Gastrocnemius medialis (tissue), 4 donors: ENCODE results near the gene TTYH3. TPM values are rescaled to one million over a fixed set of nuclear protein-coding genes. Genes with fewer than 3 reads are reported as not detected.

Experiments used
- ATAC-seq, 2 donors: fragments of 150-250 bp; one replicate each; pipeline ENCODE4 v1.9.1; 2016
- DNase-seq, 2 donors: peaks; one replicate each; pipeline ENCODE4 v3.0.0-alpha.2; 2019
- H3K27ac ChIP-seq, 4 donors: fragments of 200-600 bp; sonication (generic); 1 replicate in 1 of 4; 2 replicates in 3 of 4; pipeline ENCODE4 v1.5.1; 2016 to 2018; ENCODE audit warnings: mild to moderate bottlenecking in 2 of 4, moderate library complexity in 1 of 4
- H3K27me3 ChIP-seq, 3 donors: fragments of 200-600 bp; sonication (generic) in 2 of 3; 1 replicate in 1 of 3; 2 replicates in 2 of 3; pipeline versions ENCODE4 v1.5.1 to v1.6.0; 2016 to 2019; ENCODE audit warnings: mild to moderate bottlenecking in 1 of 3, moderate library complexity in 1 of 3
- H3K36me3 ChIP-seq, 2 donors: fragments of 200-600 bp; sonication (generic) in 1 of 2; one replicate each; pipeline ENCODE4 v1.5.1; 2017 to 2018
- H3K4me1 ChIP-seq, 2 donors: fragments of 200-600 bp; sonication (generic) in 1 of 2; one replicate each; pipeline ENCODE4 v1.5.1; 2016 to 2017; ENCODE audit warnings: mild to moderate bottlenecking in 2 of 2
- H3K4me3 ChIP-seq, 4 donors: fragments of 200-600 bp; sonication (generic) in 3 of 4; 1 replicate in 1 of 4; 2 replicates in 3 of 4; pipeline ENCODE4 v1.5.1; 2016 to 2019; ENCODE audit warnings: mild to moderate bottlenecking in 2 of 4
- H3K9me3 ChIP-seq, 3 donors: fragments of 200-600 bp; sonication (generic) in 2 of 3; 1 replicate in 1 of 3; 2 replicates in 2 of 3; pipeline ENCODE4 v1.5.1; 2016 to 2019
- POLR2A ChIP-seq, 2 donors: fragments of 450-650 bp; IDR thresholded peaks; one replicate each; pipeline ENCODE4 v1.6.1; 2017; ENCODE audit warnings: antibody characterized with exemption in 2 of 2, mild to moderate bottlenecking in 2 of 2, moderate library complexity in 2 of 2
- in situ Hi-C, 4 donors: fragments of 200-750 bp; cut with MboI; loops; one replicate each; pipeline versions ENCODE4 v1.15.0 to v1.8.0; 2017; ENCODE audit warnings: low sequenced_read_pairs in 4 of 4
- intact Hi-C: fragments of 100-400 bp; cut with DNase I; formaldehyde crosslinking; loops from one replicate; pipeline ENCODE4 v1.15.1; 2023; ENCODE audit warnings: low total_unique reads
- total RNA-seq, 4 donors: library from RNA; depleted of rRNA; stranded (reverse); fragments of >200 nt; gene quantifications; one replicate each; pipeline versions ENCODE4 v1.1.0 to v1.2.3, GENCODE V29; 2016
- TF ChIP-seq, protein P1 (sequence below), 5 experiments: fragments of 450-650 bp in 3 of 5; fragments of 200-600 bp in 2 of 5; sonication (generic) in 2 of 5; IDR thresholded peaks in 4 of 5; conservative IDR thresholded peaks in 1 of 5; 1 replicate in 4 of 5; 2 replicates in 1 of 5; pipeline ENCODE4 v1.5.1; 2016 to 2019; ENCODE audit warnings: antibody characterized with exemption in 5 of 5, mild to moderate bottlenecking in 3 of 5, moderate library complexity in 3 of 5

TTYH3 gene
- total RNA-seq, 4 donors from 2014 or later: 2.9 to 14.8 (median 5.2) TPM

DNA sequence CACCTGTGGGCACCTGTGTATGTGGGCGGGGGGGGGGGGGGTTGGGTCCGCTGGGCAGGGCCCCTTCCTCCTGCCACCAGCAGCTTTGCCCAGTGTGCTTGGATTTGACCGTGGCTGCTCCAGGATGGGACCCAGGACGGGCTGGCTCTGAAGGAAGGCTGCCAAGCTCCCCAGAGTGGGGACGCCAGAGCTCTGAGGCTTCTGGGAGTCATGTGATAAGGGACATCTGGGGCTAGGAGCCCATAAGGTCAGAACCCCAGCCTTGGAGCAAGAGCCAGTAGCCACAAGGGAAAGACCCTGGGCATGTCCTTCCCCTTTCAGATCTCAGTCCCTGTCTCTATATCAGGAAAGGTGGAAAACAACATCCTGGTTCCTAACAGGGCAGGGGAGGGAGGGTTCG lies 34.4 kb downstream of the TTYH3 start:
- no peak overlapping the region for H3K4me3 ChIP-seq
- H3K27me3 ChIP-seq: peaks cover 14 to 37% (median 34%) of the 10 kb centered on the region in 3 donors
- DNase-seq (no peak), ATAC-seq (no peak)
- TF ChIP-seq, protein P1, sequence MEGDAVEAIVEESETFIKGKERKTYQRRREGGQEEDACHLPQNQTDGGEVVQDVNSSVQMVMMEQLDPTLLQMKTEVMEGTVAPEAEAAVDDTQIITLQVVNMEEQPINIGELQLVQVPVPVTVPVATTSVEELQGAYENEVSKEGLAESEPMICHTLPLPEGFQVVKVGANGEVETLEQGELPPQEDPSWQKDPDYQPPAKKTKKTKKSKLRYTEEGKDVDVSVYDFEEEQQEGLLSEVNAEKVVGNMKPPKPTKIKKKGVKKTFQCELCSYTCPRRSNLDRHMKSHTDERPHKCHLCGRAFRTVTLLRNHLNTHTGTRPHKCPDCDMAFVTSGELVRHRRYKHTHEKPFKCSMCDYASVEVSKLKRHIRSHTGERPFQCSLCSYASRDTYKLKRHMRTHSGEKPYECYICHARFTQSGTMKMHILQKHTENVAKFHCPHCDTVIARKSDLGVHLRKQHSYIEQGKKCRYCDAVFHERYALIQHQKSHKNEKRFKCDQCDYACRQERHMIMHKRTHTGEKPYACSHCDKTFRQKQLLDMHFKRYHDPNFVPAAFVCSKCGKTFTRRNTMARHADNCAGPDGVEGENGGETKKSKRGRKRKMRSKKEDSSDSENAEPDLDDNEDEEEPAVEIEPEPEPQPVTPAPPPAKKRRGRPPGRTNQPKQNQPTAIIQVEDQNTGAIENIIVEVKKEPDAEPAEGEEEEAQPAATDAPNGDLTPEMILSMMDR (IDR thresholded peaks at IDR 0.05 in 4 of 5, conservative IDR thresholded peaks at IDR 0.05 in 1 of 5): no peak
- TF ChIP-seq POLR2A (IDR thresholded peaks at IDR 0.05): no peak
- H3K27ac ChIP-seq: no peak overlapping the region
- H3K9me3 ChIP-seq: no peaks in the 10 kb centered on the region
- intact Hi-C loops: no loop called here
- no peaks in the 10 kb centered on the region for H3K36me3 ChIP-seq
- in situ Hi-C loops: no loop called here
- peaks cover 16 to 24% of the 10 kb centered on the region in 2 donors for H3K4me1 ChIP-seq

DNA sequence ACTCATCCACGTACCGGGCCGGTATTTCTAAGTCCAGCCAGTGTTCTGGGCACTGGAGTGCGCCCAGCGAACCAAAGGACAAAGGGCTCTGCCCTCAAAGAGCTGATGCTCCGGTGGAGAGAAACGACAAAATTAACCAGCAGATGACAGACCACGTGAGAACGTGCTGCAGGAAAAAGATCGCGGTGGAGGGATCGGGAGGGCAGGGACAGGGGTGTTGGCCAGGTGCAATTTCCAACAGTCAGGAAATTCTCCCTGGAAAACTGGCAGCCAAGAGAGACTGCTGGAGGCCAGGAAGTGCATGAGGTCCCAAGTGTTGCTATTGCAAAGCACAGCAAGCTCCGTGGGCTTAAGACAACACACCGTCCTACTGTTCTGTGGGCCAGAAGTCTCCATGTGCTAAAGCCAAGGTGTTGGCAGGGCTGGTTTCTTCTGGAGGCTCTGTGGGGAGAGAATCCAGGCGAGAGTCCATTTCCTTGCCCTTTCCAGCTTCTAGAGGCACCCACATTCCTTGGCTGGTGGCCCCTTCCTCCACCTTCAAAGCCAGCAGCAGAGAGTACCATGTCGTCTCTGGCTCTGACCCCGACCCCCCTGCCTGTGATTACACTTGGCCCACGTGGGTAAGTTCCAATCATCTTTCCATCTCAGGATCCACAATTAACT lies 34.9 kb downstream of the TTYH3 start:
- no peak for TF ChIP-seq POLR2A (IDR thresholded peaks at IDR 0.05)
- TF ChIP-seq, protein P1 (IDR thresholded peaks at IDR 0.05 in 4 of 5, conservative IDR thresholded peaks at IDR 0.05 in 1 of 5): no peak
- no peaks in the 10 kb centered on the region for H3K9me3 ChIP-seq
- H3K4me1 ChIP-seq: peaks cover 16 to 24% of the 10 kb centered on the region in 2 donors
- H3K36me3 ChIP-seq: no peaks in the 10 kb centered on the region
- intact Hi-C loops: no loop called here
- ATAC-seq (no peak), DNase-seq (no peak)
- H3K27me3 ChIP-seq: peaks cover 14 to 37% (median 34%) of the 10 kb centered on the region in 3 donors
- no peak overlapping the region for H3K27ac ChIP-seq
- no peak overlapping the region for H3K4me3 ChIP-seq
- in situ Hi-C loops: no loop called here

DNA sequence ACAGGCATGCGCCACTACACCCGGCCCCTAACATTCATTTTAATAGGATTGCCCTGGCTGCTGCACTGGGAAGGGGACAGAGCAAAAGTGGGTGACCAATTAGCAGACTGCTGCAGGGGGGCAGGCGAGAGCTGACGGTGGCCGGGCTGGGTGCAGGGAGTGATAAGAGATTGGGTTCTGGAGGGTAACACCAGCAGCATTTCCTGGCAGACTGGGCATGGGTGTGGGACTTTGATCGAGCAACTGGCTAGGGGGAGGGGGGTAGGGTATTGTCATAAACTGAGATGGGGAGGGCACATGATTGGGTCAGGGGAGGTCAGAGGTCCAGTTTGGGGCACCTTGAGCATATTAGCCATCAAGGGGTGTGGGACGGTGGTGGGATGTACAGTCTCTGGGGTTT lies 36.1 kb downstream of the TTYH3 start:
- TF ChIP-seq, protein P1 (IDR thresholded peaks at IDR 0.05 in 4 of 5, conservative IDR thresholded peaks at IDR 0.05 in 1 of 5): no peak
- no peak for TF ChIP-seq POLR2A (IDR thresholded peaks at IDR 0.05)
- no peak for DNase-seq
- in situ Hi-C loops (no loop called here), intact Hi-C loops (no loop called here)
- Histone ChIP-seq H3K36me3 (no peaks in the 10 kb centered on the region), H3K27ac (no peak overlapping the region), H3K27me3 (peaks cover 14 to 37% (median 34%) of the 10 kb centered on the region in 3 donors), H3K4me3 (no peak overlapping the region), H3K4me1 (peaks cover 13 to 17% of the 10 kb centered on the region in 2 donors), H3K9me3 (no peaks in the 10 kb centered on the region)
- ATAC-seq: no peak

DNA sequence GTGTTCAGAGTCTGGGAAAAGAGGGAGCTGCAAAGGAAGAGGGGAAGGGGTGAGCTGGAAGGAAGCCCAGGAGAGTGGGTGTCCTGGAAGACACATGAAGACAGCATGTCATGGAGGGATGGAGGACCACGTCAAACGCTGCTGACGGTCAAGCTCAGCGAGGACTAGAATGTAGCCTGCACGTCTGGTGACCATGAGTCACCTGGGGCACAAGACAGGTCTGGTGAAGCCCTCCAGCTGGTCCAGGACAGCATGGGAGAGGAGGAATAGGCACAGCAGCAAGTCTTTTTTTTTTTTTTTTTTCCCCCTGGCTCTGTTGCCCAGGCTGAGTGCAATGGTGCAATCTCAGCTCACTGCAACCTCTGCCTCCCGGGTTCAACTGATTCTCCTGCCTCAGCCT lies 36.6 kb downstream of the TTYH3 start:
- no peak overlapping the region for H3K4me3 ChIP-seq
- intact Hi-C loops (no loop called here), in situ Hi-C loops (no loop called here)
- H3K27ac ChIP-seq: no peak overlapping the region
- peaks cover 7 to 11% of the 10 kb centered on the region in 2 donors for H3K4me1 ChIP-seq
- DNase-seq (no peak), ATAC-seq (no peak)
- H3K27me3 ChIP-seq: peaks cover 14 to 37% (median 34%) of the 10 kb centered on the region in 3 donors
- no peaks in the 10 kb centered on the region for H3K36me3 ChIP-seq
- no peak for TF ChIP-seq POLR2A (IDR thresholded peaks at IDR 0.05)
- TF ChIP-seq, protein P1 (IDR thresholded peaks at IDR 0.05 in 4 of 5, conservative IDR thresholded peaks at IDR 0.05 in 1 of 5): no peak
- no peaks in the 10 kb centered on the region for H3K9me3 ChIP-seq
